MM.1S (cell line): ENCODE measurements around the gene RNF126.

ENCODE experiments used
- EZH2 ChIP-seq: fragments of 300-600 bp; sonication (generic); optimal IDR thresholded peaks from 2 replicates; pipeline ENCODE3; 2017; ENCODE audit warnings: low read depth, mild to moderate bottlenecking, antibody characterized with exemption, low read length, mixed read lengths
- EZH2phosphoT487 ChIP-seq: fragments of 300-600 bp; sonication (generic); IDR thresholded peaks from 2 replicates; pipeline ENCODE4 v1.6.1; 2018; ENCODE audit warnings: antibody characterized with exemption, low read length
- TF ChIP-seq, protein P1 (sequence below): fragments of 300-600 bp; sonication (generic); IDR thresholded peaks from 2 replicates; pipeline ENCODE4 v1.5.1; 2016; ENCODE audit warnings: antibody characterized with exemption, low read length, mixed read lengths

DNA sequence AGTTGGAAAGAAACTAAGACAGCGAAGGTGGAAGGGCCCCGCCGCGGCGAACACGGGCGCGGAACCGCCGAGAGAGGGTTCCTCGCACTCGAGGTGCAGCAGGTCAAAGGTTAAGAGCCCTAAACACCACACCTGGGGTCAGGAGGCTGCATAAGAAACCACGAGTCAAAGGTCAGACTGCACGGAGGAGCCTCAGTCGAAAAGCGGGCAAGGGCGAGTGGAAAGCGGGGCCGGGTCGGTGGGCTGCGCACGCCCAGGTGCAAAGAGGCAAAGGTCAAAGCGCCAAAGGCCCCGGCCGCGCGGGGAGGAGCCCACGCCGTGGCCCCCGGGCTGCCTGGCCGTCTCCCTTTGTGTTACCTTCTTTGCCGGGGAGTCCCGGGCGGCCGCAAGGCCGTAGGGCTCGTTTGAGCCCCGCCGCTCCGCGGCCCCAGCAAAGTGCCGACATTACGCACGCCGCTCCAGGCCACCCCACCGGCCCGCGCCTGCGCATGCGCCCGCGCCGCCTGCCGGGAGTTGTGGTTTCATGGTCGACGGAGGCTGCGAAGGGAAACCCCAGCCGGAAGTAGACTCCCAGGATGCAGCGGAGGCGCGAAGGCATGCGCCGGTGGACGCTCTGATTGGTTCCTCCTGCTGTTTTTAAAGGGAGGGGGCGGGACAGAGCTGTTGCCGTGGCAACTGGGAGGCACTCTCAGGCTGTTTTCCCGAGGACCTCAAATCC is 29.8 kb downstream of the RNF126 start, which contains the start of gene POLRMT:
- TF ChIP-seq, protein P1, sequence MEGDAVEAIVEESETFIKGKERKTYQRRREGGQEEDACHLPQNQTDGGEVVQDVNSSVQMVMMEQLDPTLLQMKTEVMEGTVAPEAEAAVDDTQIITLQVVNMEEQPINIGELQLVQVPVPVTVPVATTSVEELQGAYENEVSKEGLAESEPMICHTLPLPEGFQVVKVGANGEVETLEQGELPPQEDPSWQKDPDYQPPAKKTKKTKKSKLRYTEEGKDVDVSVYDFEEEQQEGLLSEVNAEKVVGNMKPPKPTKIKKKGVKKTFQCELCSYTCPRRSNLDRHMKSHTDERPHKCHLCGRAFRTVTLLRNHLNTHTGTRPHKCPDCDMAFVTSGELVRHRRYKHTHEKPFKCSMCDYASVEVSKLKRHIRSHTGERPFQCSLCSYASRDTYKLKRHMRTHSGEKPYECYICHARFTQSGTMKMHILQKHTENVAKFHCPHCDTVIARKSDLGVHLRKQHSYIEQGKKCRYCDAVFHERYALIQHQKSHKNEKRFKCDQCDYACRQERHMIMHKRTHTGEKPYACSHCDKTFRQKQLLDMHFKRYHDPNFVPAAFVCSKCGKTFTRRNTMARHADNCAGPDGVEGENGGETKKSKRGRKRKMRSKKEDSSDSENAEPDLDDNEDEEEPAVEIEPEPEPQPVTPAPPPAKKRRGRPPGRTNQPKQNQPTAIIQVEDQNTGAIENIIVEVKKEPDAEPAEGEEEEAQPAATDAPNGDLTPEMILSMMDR: no peak
- no peak for TF ChIP-seq EZH2phosphoT487
- TF ChIP-seq EZH2: no peak
